Stimulated activated CD8-positive, alpha-beta memory T cell treated with anti-CD3 and anti-CD28 coated beads, Interleukin-12 subunit alpha, Interleukin-12 subunit beta, amount 100 ng/mL, for 1 hour (primary cell): Measurements from ENCODE around the gene PXDC1.

Source experiments
- DNase-seq: peaks from one replicate; pipeline ENCODE4 v3.0.0-alpha.2; 2020; ENCODE audit warnings: low read depth

Gene PXDC1

GRCh38 chr6:3746696-3747095 is 4.8 kb downstream of the PXDC1 start:
- no peak for DNase-seq

GRCh38 chr6:3746119-3746691 is 5.3 kb downstream of the PXDC1 start:
- DNase-seq, result no peak

GRCh38 chr6:3745566-3746118 is 5.9 kb downstream of the PXDC1 start:
- DNase-seq, result no peak

GRCh38 chr6:3744901-3745470 is 6.5 kb downstream of the PXDC1 start:
- no peak for DNase-seq

- DNase-seq, result no peak
Measured at GRCh38 chr6:3744211-3744900, 7.2 kb downstream of the PXDC1 start.

GRCh38 chr6:3743541-3743940 is 8.0 kb downstream of the PXDC1 start:
- DNase-seq, result no peak

GRCh38 chr6:3742426-3743344 is 8.8 kb downstream of the PXDC1 start:
- peak; percentile 91 for DNase-seq

GRCh38 chr6:3742076-3742425 is 9.5 kb downstream of the PXDC1 start:
- no peak for DNase-seq

GRCh38 chr6:3741477-3741871 is 10.0 kb downstream of the PXDC1 start:
- DNase-seq, result no peak

GRCh38 chr6:3740551-3741476 is 10.7 kb downstream of the PXDC1 start:
- DNase-seq, result no peak

GRCh38 chr6:3739311-3739897 is 12.1 kb downstream of the PXDC1 start:
- DNase-seq, result no peak

- no peak for DNase-seq
Measured at GRCh38 chr6:3738381-3739131, 13.0 kb downstream of the PXDC1 start.

- no peak for DNase-seq
Measured at GRCh38 chr6:3737831-3738210, 13.7 kb downstream of the PXDC1 start.

GRCh38 chr6:3737149-3737830 is 14.2 kb downstream of the PXDC1 start:
- no peak for DNase-seq

- no peak for DNase-seq
Measured at GRCh38 chr6:3735029-3735605, 16.4 kb downstream of the PXDC1 start.

- no peak for DNase-seq
Measured at GRCh38 chr6:3734023-3734422, 17.5 kb downstream of the PXDC1 start.

GRCh38 chr6:3733321-3733925 is 18.1 kb downstream of the PXDC1 start:
- no peak for DNase-seq

GRCh38 chr6:3732345-3733141 is 19.0 kb downstream of the PXDC1 start:
- peak; percentile 48 for DNase-seq
